ENCODE data around the gene GCNA. TPM values are rescaled to one million over a fixed set of nuclear protein-coding genes. Genes with fewer than 3 reads are reported as not detected.
A peak's percentile ranks its signal among the peaks of the same experiment; 100 is the strongest.
"Not testable (repeated sequence)": the region's sequence is repeated elsewhere in the genome, so short reads cannot be mapped to it uniquely, and the experiment has no call there.

Gene GCNA
- total RNA-seq, 2 experiments from 2014 or later, result 2.1 to 4.2 TPM

GRCh38 chrX:71609095-71609750, 31.0 kb downstream of the GCNA start:
- Histone ChIP-seq H2AFZ (ENCODE audit: low read length) (no peak overlapping the region), H4K20me1 (ENCODE audit: insufficient read depth, low read length) (no peaks in the 10 kb centered on the region), H3K79me2 (ENCODE audit: insufficient read depth, low read depth, low read length) (no peaks in the 10 kb centered on the region), H3K4me2 (ENCODE audit: low read length) (no peak overlapping the region), H3K9me2 (ENCODE audit: insufficient read depth, low read length) (no peaks in the 10 kb centered on the region), H3K9me3 (ENCODE audit: low read length) (no peaks in the 10 kb centered on the region), H3K4me3 (ENCODE audit: low read depth, low read length, poor library complexity, severe bottlenecking) (no peak overlapping the region), H3K27ac (ENCODE audit: low read depth, low read length, poor library complexity, severe bottlenecking) (peak overlapping the region; percentile 30), H3K36me3 (ENCODE audit: insufficient read depth, low read length) (peaks cover 78% of the 10 kb centered on the region), H3K4me1 (ENCODE audit: insufficient read depth, low read length, poor library complexity, severe bottlenecking) (peaks cover 27% of the 10 kb centered on the region)
- DNase-seq (ENCODE audit: low spot score), result peak; percentile 59
- CTCF ChIA-PET (ENCODE audit: unreplicated experiment), result no interaction called here
- POLR2A ChIA-PET, result no interaction called here
- intact Hi-C loops (cut with micrococcal nuclease; ENCODE audit: unreplicated experiment), result loop anchor here (1.0 kb wide), 1 partner anchor 43 kb away; no protein-coding TSS in a partner anchor
- TF ChIP-seq EZH2phosphoT487 (IDR thresholded peaks at IDR 0.05; ENCODE audit: borderline replicate concordance, low read depth, low read length) (no peak), CTCF (conservative IDR thresholded peaks at IDR 0.05; ENCODE audit: low read length) (peak; percentile 49)
- no TSS peak for BruUV-seq (replicated peaks)

- H4K20me1 ChIP-seq (ENCODE audit: insufficient read depth, low read length); H3K27ac ChIP-seq (ENCODE audit: low read depth, low read length, poor library complexity, severe bottlenecking); CTCF ChIA-PET (ENCODE audit: unreplicated experiment); BruUV-seq (replicated peaks); H3K4me2 ChIP-seq (ENCODE audit: low read length); H2AFZ ChIP-seq (ENCODE audit: low read length); H3K9me3 ChIP-seq (ENCODE audit: low read length); POLR2A ChIA-PET; intact Hi-C loops (cut with micrococcal nuclease; ENCODE audit: unreplicated experiment); H3K79me2 ChIP-seq (ENCODE audit: insufficient read depth, low read depth, low read length); H3K9me2 ChIP-seq (ENCODE audit: insufficient read depth, low read length); H3K4me3 ChIP-seq (ENCODE audit: low read depth, low read length, poor library complexity, severe bottlenecking); DNase-seq (ENCODE audit: low spot score): not testable (repeated sequence)
- peaks cover 54% of the 10 kb centered on the region for H3K36me3 ChIP-seq (ENCODE audit: insufficient read depth, low read length)
- peaks cover 20% of the 10 kb centered on the region for H3K4me1 ChIP-seq (ENCODE audit: insufficient read depth, low read length, poor library complexity, severe bottlenecking)
Measured at GRCh38 chrX:71611736-71612135, 33.5 kb downstream of the GCNA start.

GRCh38 chrX:71612256-71612655, 34.0 kb downstream of the GCNA start:
- ChIA-PET CTCF (ENCODE audit: unreplicated experiment) (no interaction called here), POLR2A (no interaction called here)
- no peak overlapping the region for H3K27ac ChIP-seq (ENCODE audit: low read depth, low read length, poor library complexity, severe bottlenecking)
- BruUV-seq (replicated peaks), result no TSS peak
- no peak overlapping the region for H2AFZ ChIP-seq (ENCODE audit: low read length)
- no peaks in the 10 kb centered on the region for H3K9me3 ChIP-seq (ENCODE audit: low read length)
- H3K79me2 ChIP-seq (ENCODE audit: insufficient read depth, low read depth, low read length), result no peaks in the 10 kb centered on the region
- peaks cover 15% of the 10 kb centered on the region for H3K4me1 ChIP-seq (ENCODE audit: insufficient read depth, low read length, poor library complexity, severe bottlenecking)
- no peak overlapping the region for H3K4me2 ChIP-seq (ENCODE audit: low read length)
- H3K4me3 ChIP-seq (ENCODE audit: low read depth, low read length, poor library complexity, severe bottlenecking), result no peak overlapping the region
- intact Hi-C loops (cut with micrococcal nuclease; ENCODE audit: unreplicated experiment), result no loop called here
- no peak for DNase-seq (ENCODE audit: low spot score)
- no peaks in the 10 kb centered on the region for H3K9me2 ChIP-seq (ENCODE audit: insufficient read depth, low read length)
- H4K20me1 ChIP-seq (ENCODE audit: insufficient read depth, low read length), result no peaks in the 10 kb centered on the region
- peaks cover 49% of the 10 kb centered on the region for H3K36me3 ChIP-seq (ENCODE audit: insufficient read depth, low read length)
- TF ChIP-seq EZH2phosphoT487 (IDR thresholded peaks at IDR 0.05; ENCODE audit: borderline replicate concordance, low read depth, low read length) (no peak), CTCF (conservative IDR thresholded peaks at IDR 0.05; ENCODE audit: low read length) (no peak)
